GM12878 (cell line): ENCODE measurements around the gene MYO1D. TPM values are rescaled to one million over a fixed set of nuclear protein-coding genes. Genes with fewer than 3 reads are reported as not detected.

Source experiments
- ATAC-seq: fragments of 200-7000 bp; cut with Tn5 transposase; 3 replicates; pipeline ENCODE4 v1.9.1; 2020; ENCODE audit warnings: mild to moderate bottlenecking, moderate library complexity
- BruUV-seq: library from RNA; stranded (reverse); fragments of 400-500 nt; replicated peaks from 2 replicates; lab custom pipeline; 2021; lab: Mats Ljungman, UMichigan
- CTCF ChIA-PET: fragments of 300-600 bp; sonication (Branson Sonifier 250); formaldehyde crosslinking; extraction: SDS; loops from one replicate; lab custom pipeline; 2021; ENCODE audit warnings: inconsistent platforms; lab: Yijun Ruan, JAX
- POLR2A ChIA-PET: fragments of 350-600 bp; formaldehyde crosslinking; extraction: SDS; loops from one replicate; lab custom pipeline; 2021; ENCODE audit warnings: inconsistent platforms; lab: Charles Lee
- RAD21 ChIA-PET: fragments of 300-600 bp; sonication (Branson Sonifier 250); formaldehyde crosslinking; loops from one replicate; lab custom pipeline; 2023; ENCODE audit warnings: antibody characterized with exemption; ENCODE audit not compliant: unreplicated experiment; lab: Charles Lee
- SMC1A ChIA-PET: fragments of 300-600 bp; sonication (Branson Sonifier 250); formaldehyde crosslinking; loops from one replicate; lab custom pipeline; 2023; ENCODE audit not compliant: unreplicated experiment, uncharacterized antibody; lab: Charles Lee
- DNase-seq: peaks from one replicate; pipeline ENCODE4 v3.0.0-alpha.2; 2011; ENCODE audit warnings: low read depth, low spot score
- FAIRE-seq: peaks from 3 replicates; lab custom pipeline; 2011; peaks lifted over from hg19 to GRCh38; lab: Jason Lieb, UNC
- H2AFZ ChIP-seq: 2 replicates; pipeline ENCODE4 v1.6.0; 2011; ENCODE audit warnings: low read depth, low read length, control low read depth; ENCODE audit not compliant: control insufficient read depth
- H3K27ac ChIP-seq: 2 replicates; pipeline ENCODE4 v1.5.1; 2011; ENCODE audit warnings: control low read depth; ENCODE audit not compliant: control insufficient read depth, insufficient read depth
- H3K27me3 ChIP-seq, 2 experiments: replicated peaks in 1 of 2; 2 replicates each; pipeline versions ENCODE4 v1.6.0 to v1.6.1; 2011; ENCODE audit warnings: low read length in 1 of 2; ENCODE audit not compliant: control insufficient read depth in 2 of 2, insufficient read depth in 2 of 2
- H3K36me3 ChIP-seq, 2 experiments: 2 replicates each; pipeline ENCODE4 v1.5.1; 2011; ENCODE audit warnings: low read length in 1 of 2; ENCODE audit not compliant: control insufficient read depth in 2 of 2, insufficient read depth in 2 of 2
- H3K4me1 ChIP-seq: 2 replicates; pipeline ENCODE4 v1.6.1; 2011; ENCODE audit warnings: mild to moderate bottlenecking, low read length, moderate library complexity, mixed read lengths; ENCODE audit not compliant: control insufficient read depth, insufficient read depth
- H3K4me2 ChIP-seq: 2 replicates; pipeline ENCODE4 v1.6.0; 2011; ENCODE audit warnings: control low read depth; ENCODE audit not compliant: control insufficient read depth, insufficient read depth
- H3K4me3 ChIP-seq: fragments of 200-600 bp; sonication (generic); 2 replicates; pipeline ENCODE4 v1.5.1; 2016
- H3K79me2 ChIP-seq: 2 replicates; pipeline ENCODE4 v1.6.0; 2011; ENCODE audit warnings: low read length; ENCODE audit not compliant: control insufficient read depth, insufficient read depth
- H3K9ac ChIP-seq: 2 replicates; pipeline ENCODE4 v1.8.0; 2011; ENCODE audit warnings: low read length, control low read depth, mixed read lengths; ENCODE audit not compliant: control insufficient read depth, insufficient read depth
- H3K9me3 ChIP-seq: replicated peaks from 3 replicates; pipeline ENCODE4 v1.5.1; 2011; ENCODE audit warnings: mild to moderate bottlenecking, low read length; ENCODE audit not compliant: control insufficient read depth, insufficient read depth
- H4K20me1 ChIP-seq: 2 replicates; pipeline ENCODE4 v1.6.0; 2011; ENCODE audit not compliant: control insufficient read depth, insufficient read depth
- CREB1 ChIP-seq: IDR thresholded peaks from 2 replicates; pipeline ENCODE4 v1.6.1; 2012; ENCODE audit warnings: low read depth, mild to moderate bottlenecking, inconsistent platforms
- PBX3 ChIP-seq: IDR thresholded peaks from 2 replicates; pipeline ENCODE4 v1.6.1; 2011; ENCODE audit warnings: mild to moderate bottlenecking, low read depth, low read length, moderate library complexity; ENCODE audit not compliant: insufficient replicate concordance
- RELA ChIP-seq: fragments of 450-650 bp; IDR thresholded peaks from 2 replicates; pipeline ENCODE4 v1.8.0; 2014; ENCODE audit warnings: borderline replicate concordance; ENCODE audit not compliant: partially characterized antibody
- RUNX3 ChIP-seq: IDR thresholded peaks from 2 replicates; pipeline ENCODE4 v1.6.1; 2012; ENCODE audit warnings: low read length, inconsistent platforms
- WRNIP1 ChIP-seq: IDR thresholded peaks from 2 replicates; pipeline ENCODE4 v1.6.1; 2011; ENCODE audit warnings: low read depth, low read length, improper control_type of control experiment, borderline replicate concordance
- in situ Hi-C: fragments of 300-500 bp; cut with MboI; formaldehyde crosslinking; loops from 9 replicates; pipeline ENCODE4 v1.14.3; 2018; ENCODE audit warnings: mixed read lengths
- intact Hi-C: fragments of 100-400 bp; cut with micrococcal nuclease; formaldehyde crosslinking; loops from one replicate; pipeline ENCODE4 v1.14.2; 2022; ENCODE audit not compliant: unreplicated experiment
- polyA plus RNA-seq, 11 experiments: library from polyadenylated mRNA; depleted of rRNA in 4 of 11; unstranded in 6 of 11; stranded (reverse) in 5 of 11; fragments of >200 nt; fragmentation: Nextera tagmentation in 4 of 11; fragmentation: Illumina TruSeq in 1 of 11; extraction: Ambion mirVana in 4 of 11; extraction: Trizol in 1 of 11; gene quantifications; 1 replicate in 1 of 11; 2 replicates in 10 of 11; pipeline versions ENCODE4 v1.2.1 to v1.2.3, GENCODE V29; 2011 to 2016; ENCODE audit warnings: inconsistent platforms in 2 of 11, missing spikeins in 2 of 11, low read depth in 1 of 11
- total RNA-seq, 4 experiments: library from RNA; depleted of rRNA in 3 of 4; stranded (reverse); fragments of >200 nt in 3 of 4; fragmentation: Illumina TruSeq in 1 of 4; extraction: Trizol in 1 of 4; gene quantifications; 2 replicates each; pipeline versions ENCODE4 v1.2.1 to v1.2.3, GENCODE V29; 2013 to 2021
- TF ChIP-seq, protein P1 (sequence below): IDR thresholded peaks from 2 replicates; pipeline ENCODE4 v1.6.1; 2012; ENCODE audit warnings: improper control_type of control experiment, low read depth, low read length; ENCODE audit not compliant: insufficient replicate concordance

The MYO1D gene
- total and polyA plus RNA-seq, 10 of the 15 experiments (the other 5 are each of a cell fraction or from before 2014, with no cell fraction given), result 1.8 to 37.7 (median 25.4) TPM

DNA sequence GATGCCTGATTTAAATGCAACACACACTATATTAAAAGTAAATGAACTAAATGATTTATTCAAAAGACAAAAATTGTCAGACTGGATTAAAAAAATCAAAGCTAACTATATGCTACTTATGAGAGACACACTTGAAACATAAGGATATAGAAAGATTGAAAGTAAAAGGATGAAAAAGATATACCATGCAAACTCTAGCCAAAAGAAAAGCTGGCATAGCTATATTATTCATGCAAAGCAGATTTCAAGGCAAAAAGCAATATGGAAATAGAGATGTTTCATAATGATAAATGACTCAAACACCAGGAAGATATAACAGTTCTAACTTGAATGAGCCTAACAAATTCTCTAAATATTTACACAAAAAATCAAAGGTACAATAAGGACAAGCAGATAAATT, 149.2 kb downstream of the MYO1D start:
- ChIA-PET RAD21 (interaction anchor here (1.5 kb wide), 1 partner anchor 283 kb away, joined by 3 read pairs; the partner anchor contains the start of gene PSMD11), SMC1A (interaction anchor here (0.7 to 1.3 kb wide), 2 partner anchors 33 to 150 kb away, joined by 3 to 4 read pairs; no protein-coding TSS in a partner anchor), CTCF (interaction anchor here (0.7 to 1.2 kb wide), 4 partner anchors 20 to 265 kb away, joined by 3 to 5 read pairs (median 4); no protein-coding TSS in a partner anchor), POLR2A (no interaction called here)
- no TSS peak for BruUV-seq
- Histone ChIP-seq H3K27me3 (no peaks in the 10 kb centered on the region), H3K9me3 (peaks cover 13% of the 10 kb centered on the region), H3K36me3 (peaks cover 0 to 3% of the 10 kb centered on the region in 2 experiments; a peak in 2 of 4 replicates), H3K4me3 (no peak overlapping the region), H3K4me2 (no peak overlapping the region), H2AFZ (no peak overlapping the region), H3K9ac (no peak overlapping the region), H3K79me2 (no peaks in the 10 kb centered on the region), H4K20me1 (no peaks in the 10 kb centered on the region), H3K27ac (no peak overlapping the region), H3K4me1 (no peaks in the 10 kb centered on the region)
- intact Hi-C loops (no loop called here), in situ Hi-C loops (no loop called here)
- DNase-seq (no peak), ATAC-seq (no peak), FAIRE-seq (no peak)
- no peak for TF ChIP-seq PBX3
- no peak for TF ChIP-seq RELA
- TF ChIP-seq RUNX3, result no peak
- no peak for TF ChIP-seq WRNIP1
- TF ChIP-seq, protein P1, sequence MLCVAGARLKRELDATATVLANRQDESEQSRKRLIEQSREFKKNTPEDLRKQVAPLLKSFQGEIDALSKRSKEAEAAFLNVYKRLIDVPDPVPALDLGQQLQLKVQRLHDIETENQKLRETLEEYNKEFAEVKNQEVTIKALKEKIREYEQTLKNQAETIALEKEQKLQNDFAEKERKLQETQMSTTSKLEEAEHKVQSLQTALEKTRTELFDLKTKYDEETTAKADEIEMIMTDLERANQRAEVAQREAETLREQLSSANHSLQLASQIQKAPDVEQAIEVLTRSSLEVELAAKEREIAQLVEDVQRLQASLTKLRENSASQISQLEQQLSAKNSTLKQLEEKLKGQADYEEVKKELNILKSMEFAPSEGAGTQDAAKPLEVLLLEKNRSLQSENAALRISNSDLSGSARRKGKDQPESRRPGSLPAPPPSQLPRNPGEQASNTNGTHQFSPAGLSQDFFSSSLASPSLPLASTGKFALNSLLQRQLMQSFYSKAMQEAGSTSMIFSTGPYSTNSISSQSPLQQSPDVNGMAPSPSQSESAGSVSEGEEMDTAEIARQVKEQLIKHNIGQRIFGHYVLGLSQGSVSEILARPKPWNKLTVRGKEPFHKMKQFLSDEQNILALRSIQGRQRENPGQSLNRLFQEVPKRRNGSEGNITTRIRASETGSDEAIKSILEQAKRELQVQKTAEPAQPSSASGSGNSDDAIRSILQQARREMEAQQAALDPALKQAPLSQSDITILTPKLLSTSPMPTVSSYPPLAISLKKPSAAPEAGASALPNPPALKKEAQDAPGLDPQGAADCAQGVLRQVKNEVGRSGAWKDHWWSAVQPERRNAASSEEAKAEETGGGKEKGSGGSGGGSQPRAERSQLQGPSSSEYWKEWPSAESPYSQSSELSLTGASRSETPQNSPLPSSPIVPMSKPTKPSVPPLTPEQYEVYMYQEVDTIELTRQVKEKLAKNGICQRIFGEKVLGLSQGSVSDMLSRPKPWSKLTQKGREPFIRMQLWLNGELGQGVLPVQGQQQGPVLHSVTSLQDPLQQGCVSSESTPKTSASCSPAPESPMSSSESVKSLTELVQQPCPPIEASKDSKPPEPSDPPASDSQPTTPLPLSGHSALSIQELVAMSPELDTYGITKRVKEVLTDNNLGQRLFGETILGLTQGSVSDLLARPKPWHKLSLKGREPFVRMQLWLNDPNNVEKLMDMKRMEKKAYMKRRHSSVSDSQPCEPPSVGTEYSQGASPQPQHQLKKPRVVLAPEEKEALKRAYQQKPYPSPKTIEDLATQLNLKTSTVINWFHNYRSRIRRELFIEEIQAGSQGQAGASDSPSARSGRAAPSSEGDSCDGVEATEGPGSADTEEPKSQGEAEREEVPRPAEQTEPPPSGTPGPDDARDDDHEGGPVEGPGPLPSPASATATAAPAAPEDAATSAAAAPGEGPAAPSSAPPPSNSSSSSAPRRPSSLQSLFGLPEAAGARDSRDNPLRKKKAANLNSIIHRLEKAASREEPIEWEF, result no peak
- TF ChIP-seq CREB1, result no peak
